ENCODE results near the gene EIF3L.

The EIF3L gene

GRCh38 chr22:37854946-37855345 lies 5.7 kb downstream of the EIF3L start:
- DNase-seq (ENCODE audit: low read depth) = no peak

- no peak for DNase-seq (ENCODE audit: low read depth)
Measured at GRCh38 chr22:37855462-37855861, 6.2 kb downstream of the EIF3L start.

GRCh38 chr22:37860796-37861421 lies 11.7 kb downstream of the EIF3L start:
- DNase-seq (ENCODE audit: low read depth) = no peak

- DNase-seq (ENCODE audit: low read depth) = no peak
Measured at GRCh38 chr22:37862570-37863325, 13.5 kb downstream of the EIF3L start.

- no peak for DNase-seq (ENCODE audit: low read depth)
Measured at GRCh38 chr22:37865510-37865909, 16.3 kb downstream of the EIF3L start.

GRCh38 chr22:37870273-37870672 lies 21.1 kb downstream of the EIF3L start:
- DNase-seq (ENCODE audit: low read depth) = no peak

- no peak for DNase-seq (ENCODE audit: low read depth)
Measured at GRCh38 chr22:37880668-37881440, 31.6 kb downstream of the EIF3L start.

GRCh38 chr22:37884420-37884819 lies 35.2 kb downstream of the EIF3L start:
- no peak for DNase-seq (ENCODE audit: low read depth)

GRCh38 chr22:37887584-37888378 lies 38.6 kb downstream of the EIF3L start:
- DNase-seq (ENCODE audit: low read depth) = no peak

- no peak for DNase-seq (ENCODE audit: low read depth)
Measured at GRCh38 chr22:37891926-37892325, 42.7 kb downstream of the EIF3L start.

- no peak for DNase-seq (ENCODE audit: low read depth)
Measured at GRCh38 chr22:37892566-37893335, 43.5 kb downstream of the EIF3L start.

- DNase-seq (ENCODE audit: low read depth) = no peak
Measured at GRCh38 chr22:37893583-37893983, 44.4 kb downstream of the EIF3L start.

GRCh38 chr22:37894939-37895670 lies 45.9 kb downstream of the EIF3L start:
- DNase-seq (ENCODE audit: low read depth) = no peak

GRCh38 chr22:37896181-37896592 lies 47.0 kb downstream of the EIF3L start:
- DNase-seq (ENCODE audit: low read depth) = no peak

- DNase-seq (ENCODE audit: low read depth) = no peak
Measured at GRCh38 chr22:37896939-37897338, 47.7 kb downstream of the EIF3L start.

GRCh38 chr22:37897807-37898206 lies 48.6 kb downstream of the EIF3L start:
- no peak for DNase-seq (ENCODE audit: low read depth)

GRCh38 chr22:37898441-37899181 lies 49.4 kb downstream of the EIF3L start:
- DNase-seq (ENCODE audit: low read depth) = no peak

- no peak for DNase-seq (ENCODE audit: low read depth)
Measured at GRCh38 chr22:37904572-37905533, 55.6 kb downstream of the EIF3L start.

Data from CMK (cell line).